IMR-90 (cell line): ENCODE measurements around the gene TMEM144. TPM values are rescaled to one million over a fixed set of nuclear protein-coding genes. Genes with fewer than 3 reads are reported as not detected.

ENCODE experiments used
- ATAC-seq: fragments of 200-7000 bp; cut with Tn5 transposase; 2 replicates; pipeline ENCODE4 v1.9.1; 2020; ENCODE audit warnings: low read depth, mild to moderate bottlenecking, moderate library complexity
- BruUV-seq: library from RNA; stranded (reverse); fragments of 400-500 nt; replicated peaks from 2 replicates; lab custom pipeline; 2021; lab: Mats Ljungman, UMichigan
- CTCF ChIA-PET: fragments of 300-600 bp; formaldehyde crosslinking; extraction: SDS; loops from one replicate; lab custom pipeline; 2021; ENCODE audit warnings: antibody characterized with exemption; lab: Yijun Ruan, JAX
- POLR2A ChIA-PET: fragments of 300-600 bp; sonication (Branson Sonifier 250); formaldehyde crosslinking; loops from one replicate; lab custom pipeline; 2022; ENCODE audit warnings: antibody characterized with exemption; ENCODE audit not compliant: unreplicated experiment; lab: Charles Lee
- DNase-seq: peaks from one replicate; pipeline ENCODE4 v3.0.0; 2013
- H2AFZ ChIP-seq: replicated peaks from 2 replicates; pipeline ENCODE3; 2013; ENCODE audit warnings: low read length, mild to moderate bottlenecking; ENCODE audit not compliant: poor library complexity
- H2AK5ac ChIP-seq: 2 replicates; pipeline ENCODE4 v1.6.1; 2013; ENCODE audit warnings: low read depth, low read length, inconsistent platforms
- H2AK9ac ChIP-seq: replicated peaks from 2 replicates; pipeline ENCODE3; 2013; ENCODE audit warnings: mild to moderate bottlenecking, low read depth, low read length, moderate library complexity; ENCODE audit not compliant: poor library complexity
- H2BK120ac ChIP-seq: 2 replicates; pipeline ENCODE4 v1.6.1; 2013; ENCODE audit warnings: low read depth, low read length, inconsistent platforms
- H2BK15ac ChIP-seq: 3 replicates; pipeline ENCODE4 v1.6.1; 2013; ENCODE audit warnings: low read depth, low read length, inconsistent platforms
- H2BK20ac ChIP-seq: 2 replicates; pipeline ENCODE4 v1.6.1; 2013; ENCODE audit warnings: low read depth, mild to moderate bottlenecking, inconsistent platforms, low read length, moderate library complexity
- H2BK5ac ChIP-seq: 2 replicates; pipeline ENCODE4 v1.6.1; 2013; ENCODE audit warnings: mild to moderate bottlenecking, low read depth, low read length, inconsistent platforms; ENCODE audit not compliant: poor library complexity, severe bottlenecking
- H3K14ac ChIP-seq: replicated peaks from 2 replicates; pipeline ENCODE4 v1.6.1; 2013; ENCODE audit warnings: low read depth, low read length, inconsistent platforms
- H3K18ac ChIP-seq: 2 replicates; pipeline ENCODE4 v1.6.1; 2013; ENCODE audit warnings: low read depth, low read length, control low read depth
- H3K23ac ChIP-seq: 2 replicates; pipeline ENCODE4 v1.6.1; 2013; ENCODE audit warnings: low read depth, low read length, inconsistent platforms
- H3K27ac ChIP-seq: 2 replicates; pipeline ENCODE4 v1.5.1; 2013; ENCODE audit warnings: mild to moderate bottlenecking, control low read depth, low read length; ENCODE audit not compliant: insufficient read depth
- H3K27me3 ChIP-seq: 2 replicates; pipeline ENCODE4 v1.6.1; 2013; ENCODE audit warnings: low read length; ENCODE audit not compliant: control insufficient read depth, insufficient read depth
- H3K36me3 ChIP-seq: 2 replicates; pipeline ENCODE4 v1.6.1; 2013; ENCODE audit warnings: low read length, mixed read lengths; ENCODE audit not compliant: control insufficient read depth, insufficient read depth
- H3K4ac ChIP-seq: 2 replicates; pipeline ENCODE4 v1.6.1; 2013; ENCODE audit warnings: low read depth, low read length, inconsistent platforms
- H3K4me1 ChIP-seq: 2 replicates; pipeline ENCODE4 v1.6.1; 2013; ENCODE audit warnings: low read length, mixed read lengths; ENCODE audit not compliant: control insufficient read depth, insufficient read depth
- H3K4me2 ChIP-seq: 2 replicates; pipeline ENCODE4 v1.6.1; 2013; ENCODE audit warnings: low read depth, mild to moderate bottlenecking, control low read depth, low read length, moderate library complexity
- H3K4me3 ChIP-seq: 2 replicates; pipeline ENCODE4 v1.5.1; 2013; ENCODE audit warnings: low read depth, mild to moderate bottlenecking, control low read depth, low read length, moderate library complexity; ENCODE audit not compliant: insufficient read depth
- H3K56ac ChIP-seq: 2 replicates; pipeline ENCODE4 v1.6.1; 2013; ENCODE audit warnings: low read length, inconsistent platforms; ENCODE audit not compliant: insufficient read depth; ENCODE audit errors: extremely low read depth
- H3K79me1 ChIP-seq, 2 experiments: 2 replicates each; pipeline ENCODE4 v1.6.1; 2013; ENCODE audit warnings: low read length in 2 of 2, inconsistent platforms in 1 of 2, low read depth in 1 of 2
- H3K9ac ChIP-seq: 2 replicates; pipeline ENCODE4 v1.6.1; 2013; ENCODE audit warnings: low read depth, low read length, control low read depth
- H3K9me1 ChIP-seq: 2 replicates; pipeline ENCODE4 v1.6.1; 2013; ENCODE audit warnings: low read length, inconsistent platforms; ENCODE audit not compliant: insufficient read depth
- H3K9me3 ChIP-seq: 2 replicates; pipeline ENCODE4 v1.6.1; 2013; ENCODE audit warnings: low read length; ENCODE audit not compliant: control insufficient read depth, insufficient read depth
- H4K20me1 ChIP-seq: 2 replicates; pipeline ENCODE4 v1.6.1; 2013; ENCODE audit warnings: low read length, inconsistent platforms; ENCODE audit not compliant: insufficient read depth
- H4K5ac ChIP-seq: 2 replicates; pipeline ENCODE4 v1.6.1; 2013; ENCODE audit warnings: mild to moderate bottlenecking, low read depth, low read length, control low read depth
- H4K8ac ChIP-seq, 2 experiments: 2 replicates each; pipeline ENCODE4 v1.6.1; 2013; ENCODE audit warnings: low read depth in 2 of 2, low read length in 2 of 2, control low read depth in 1 of 2, inconsistent platforms in 1 of 2
- H4K91ac ChIP-seq: 2 replicates; pipeline ENCODE4 v1.6.1; 2013; ENCODE audit warnings: low read depth, low read length, inconsistent platforms; ENCODE audit not compliant: insufficient read depth
- BHLHE40 ChIP-seq: fragments of 150-350 bp; IDR thresholded peaks from 2 replicates; pipeline ENCODE4 v1.6.1; 2016; ENCODE audit warnings: mild to moderate bottlenecking, low read depth, low read length
- CEBPB ChIP-seq: IDR thresholded peaks from 2 replicates; pipeline ENCODE4 v1.6.1; 2012; ENCODE audit warnings: low read depth, low read length, improper control_type of control experiment
- CHD1 ChIP-seq: IDR thresholded peaks from 2 replicates; pipeline ENCODE4 v1.6.1; 2012; ENCODE audit warnings: low read depth, low read length, improper control_type of control experiment
- CTCF ChIP-seq: conservative IDR thresholded peaks from 2 replicates; pipeline ENCODE4 v1.5.1; 2012; ENCODE audit warnings: mild to moderate bottlenecking, low read depth, low read length, improper control_type of control experiment
- ELK1 ChIP-seq: fragments of 150-350 bp; IDR thresholded peaks from 2 replicates; pipeline ENCODE4 v1.6.1; 2016; ENCODE audit warnings: low read depth, mild to moderate bottlenecking, low read length, moderate library complexity, borderline replicate concordance
- FOS ChIP-seq: fragments of 150-350 bp; IDR thresholded peaks from 2 replicates; pipeline ENCODE4 v1.6.1; 2016; ENCODE audit warnings: low read depth, low read length
- MAZ ChIP-seq: IDR thresholded peaks from 2 replicates; pipeline ENCODE4 v1.6.1; 2012; ENCODE audit warnings: low read depth, mild to moderate bottlenecking, low read length, improper control_type of control experiment, moderate library complexity, borderline replicate concordance
- NFE2L2 ChIP-seq: fragments of 150-350 bp; IDR thresholded peaks from 2 replicates; pipeline ENCODE4 v1.6.1; 2016; ENCODE audit warnings: low read depth, mild to moderate bottlenecking, low read length
- POLR2A ChIP-seq: IDR thresholded peaks from 2 replicates; pipeline ENCODE4 v1.6.1; 2012; ENCODE audit warnings: mild to moderate bottlenecking, low read depth, low read length
- RAD21 ChIP-seq: IDR thresholded peaks from 2 replicates; pipeline ENCODE4 v1.6.1; 2012; ENCODE audit warnings: low read length, improper control_type of control experiment
- USF2 ChIP-seq: fragments of 150-350 bp; IDR thresholded peaks from 2 replicates; pipeline ENCODE4 v1.6.1; 2017; ENCODE audit warnings: mild to moderate bottlenecking, antibody characterized with exemption, low read length, low read depth
- WGBS, 2 experiments: methylation state at CpG; one replicate each; pipeline versions ENCODE4 v1.1.5 to v1.1.7; 2013; ENCODE audit warnings: missing lambda C conversion rate in 2 of 2; ENCODE audit not compliant: insufficient read length in 1 of 2; ENCODE audit errors: extremely low coverage in 2 of 2; 5-methylcytosine and 5-hydroxymethylcytosine counted together
- dilution Hi-C: fragments of 300-500 bp; cut with HindIII; formaldehyde crosslinking; loops from one replicate; pipeline ENCODE4 v1.14.3; 2018; ENCODE audit warnings: low sequenced_read_pairs; ENCODE audit not compliant: unreplicated experiment
- in situ Hi-C: fragments of 300-500 bp; cut with MboI; formaldehyde crosslinking; loops from 3 replicates; pipeline ENCODE4 v1.14.3; 2019; ENCODE audit warnings: low sequenced_read_pairs, inconsistent platforms, mixed read lengths
- intact Hi-C: fragments of 100-400 bp; cut with micrococcal nuclease; formaldehyde crosslinking; loops from 2 replicates; pipeline ENCODE4 v1.10.0; 2022
- polyA plus RNA-seq, 3 experiments: library from polyadenylated mRNA; depleted of rRNA; stranded (reverse); fragments of >200 nt; gene quantifications; 2 replicates each; pipeline ENCODE4 v1.2.3, GENCODE V29; 2012; ENCODE audit warnings: low replicate concordance in 1 of 3
- total RNA-seq: library from RNA; depleted of rRNA; stranded (reverse); fragments of >200 nt; gene quantifications from 2 replicates; pipeline ENCODE4 v1.2.3, GENCODE V29; 2012

The TMEM144 gene
- total and polyA plus RNA-seq, 2 of the 4 experiments (the other 2 are of a cell fraction), result 0.58 to 2.2 TPM

GRCh38 chr4:158297866-158298265, 87.6 kb downstream of the TMEM144 start:
- Histone ChIP-seq H3K4ac (no peak overlapping the region), H2BK20ac (no peak overlapping the region), H3K9me3 (no peaks in the 10 kb centered on the region; the same call in 1 of the 2 replicates), H3K23ac (no peak overlapping the region), H2BK5ac (no peak overlapping the region), H4K20me1 (no peaks in the 10 kb centered on the region), H3K4me2 (no peak overlapping the region), H3K56ac (no peak overlapping the region), H2AK9ac (no peak overlapping the region), H4K8ac (no peak overlapping the region), H3K79me1 (no peaks in the 10 kb centered on the region), H3K27me3 (no peaks in the 10 kb centered on the region), H4K91ac (no peak overlapping the region), H2BK120ac (no peak overlapping the region), H3K27ac (no peak overlapping the region), H3K4me1 (peaks cover 2% of the 10 kb centered on the region; the same call in 1 of the 2 replicates), H3K14ac (no peak overlapping the region), H2BK15ac (no peak overlapping the region), H2AK5ac (no peak overlapping the region), H2AFZ (no peak overlapping the region), H3K18ac (no peak overlapping the region), H3K9me1 (no peaks in the 10 kb centered on the region), H3K4me3 (no peak overlapping the region), H3K36me3 (no peaks in the 10 kb centered on the region), H3K9ac (no peak overlapping the region), H4K5ac (no peak overlapping the region)
- dilution Hi-C loops (no loop called here), in situ Hi-C loops (no loop called here), intact Hi-C loops (no loop called here)
- ATAC-seq (no peak), DNase-seq (no peak)
- CTCF ChIA-PET, result no interaction called here
- POLR2A ChIA-PET, result no interaction called here
- no CpG with 5 or more reads among the region's 3 CpGs for WGBS, 2 experiments
- TF ChIP-seq BHLHE40 (no peak), CTCF (no peak), FOS (no peak), RAD21 (no peak), USF2 (no peak), POLR2A (no peak), ELK1 (no peak), NFE2L2 (no peak), CEBPB (no peak), MAZ (no peak), CHD1 (no peak)
- BruUV-seq, result no TSS peak
